OCI-LY7 (cell line): Measurements from ENCODE around the gene IQCE.

ENCODE experiments used
- CTCF ChIP-seq: fragments of 200-600 bp; sonication (generic); conservative IDR thresholded peaks from 2 replicates; pipeline ENCODE4 v1.5.1; 2014; ENCODE audit warnings: mild to moderate bottlenecking, antibody characterized with exemption, low read length, moderate library complexity, mixed read lengths
- EZH2phosphoT487 ChIP-seq: fragments of 200-600 bp; sonication (generic); IDR thresholded peaks from 2 replicates; pipeline ENCODE4 v1.6.1; 2018; ENCODE audit warnings: low read depth, borderline replicate concordance, mild to moderate bottlenecking, mixed run types, antibody characterized with exemption, low read length, moderate library complexity, mixed read lengths

GRCh38 chr7:2514473-2515423 lies 44.0 kb upstream of the IQCE start:
- TF ChIP-seq CTCF, result no peak
- TF ChIP-seq EZH2phosphoT487, result no peak
